GM12878 (cell line): ENCODE results near the gene KLF6. TPM values are rescaled to one million over a fixed set of nuclear protein-coding genes. Genes with fewer than 3 reads are reported as not detected.

Experiments used
- ATF7 ChIP-seq: fragments of 450-650 bp; IDR thresholded peaks from 2 replicates; pipeline ENCODE4 v1.6.1; 2016; ENCODE audit warnings: low read depth, mild to moderate bottlenecking
- CBFB ChIP-seq: IDR thresholded peaks from 2 replicates; pipeline ENCODE4 v1.6.1; 2016; ENCODE audit warnings: antibody characterized with exemption, low read depth
- CBX5 ChIP-seq: sonication (generic); IDR thresholded peaks from 2 replicates; pipeline ENCODE4 v1.6.1; 2016; ENCODE audit warnings: low read depth, moderate library complexity, mild to moderate bottlenecking, inconsistent platforms
- CREM ChIP-seq: IDR thresholded peaks from 2 replicates; pipeline ENCODE4 v1.6.1; 2014; ENCODE audit warnings: antibody characterized with exemption, low read depth
- EED ChIP-seq: sonication (generic); IDR thresholded peaks from 2 replicates; pipeline ENCODE4 v1.6.1; 2016; ENCODE audit warnings: antibody characterized with exemption, low read depth
- EP300 ChIP-seq, 2 experiments: fragments of 150-350 bp in 1 of 2; IDR thresholded peaks; 2 replicates each; pipeline ENCODE4 v1.6.1; 2011 to 2012; ENCODE audit warnings: low read depth in 2 of 2, low read length in 2 of 2, borderline replicate concordance in 1 of 2, improper control_type of control experiment in 1 of 2, inconsistent platforms in 1 of 2; ENCODE audit not compliant: control insufficient read depth in 1 of 2
- FOXK2 ChIP-seq: fragments of 450-650 bp; IDR thresholded peaks from 2 replicates; pipeline ENCODE4 v1.6.1; 2017; ENCODE audit warnings: mild to moderate bottlenecking, moderate library complexity
- JUNB ChIP-seq: IDR thresholded peaks from 2 replicates; pipeline ENCODE4 v1.6.1; 2016; ENCODE audit warnings: antibody characterized with exemption, mild to moderate bottlenecking
- MTA3 ChIP-seq: IDR thresholded peaks from 2 replicates; pipeline ENCODE4 v1.6.1; 2012; ENCODE audit warnings: low read length, inconsistent platforms, borderline replicate concordance
- NBN ChIP-seq: fragments of 450-650 bp; IDR thresholded peaks from 2 replicates; pipeline ENCODE4 v1.6.1; 2016
- NRF1 ChIP-seq: conservative IDR thresholded peaks from 2 replicates; pipeline ENCODE4 v1.6.1; 2011; ENCODE audit warnings: mild to moderate bottlenecking, low read depth, low read length, improper control_type of control experiment
- PML ChIP-seq: IDR thresholded peaks from 2 replicates; pipeline ENCODE4 v1.6.1; 2012; ENCODE audit warnings: low read length, inconsistent platforms
- POLR2AphosphoS2 ChIP-seq: IDR thresholded peaks from 2 replicates; pipeline ENCODE4 v1.6.1; 2011; ENCODE audit warnings: low read depth, mild to moderate bottlenecking, low read length, improper control_type of control experiment, moderate library complexity
- RAD51 ChIP-seq: fragments of 450-650 bp; IDR thresholded peaks from 2 replicates; pipeline ENCODE4 v1.6.1; 2016; ENCODE audit warnings: moderate library complexity, mild to moderate bottlenecking, inconsistent platforms
- RUNX3 ChIP-seq: IDR thresholded peaks from 2 replicates; pipeline ENCODE4 v1.6.1; 2012; ENCODE audit warnings: low read length, inconsistent platforms
- SIN3A ChIP-seq: IDR thresholded peaks from 2 replicates; pipeline ENCODE4 v1.6.1; 2012; ENCODE audit warnings: low read depth, low read length, improper control_type of control experiment
- SPI1 ChIP-seq: IDR thresholded peaks from 2 replicates; pipeline ENCODE4 v1.6.1; 2011; ENCODE audit warnings: low read depth, mild to moderate bottlenecking, low read length, moderate library complexity, borderline replicate concordance; ENCODE audit not compliant: insufficient read depth
- SREBF1 ChIP-seq: IDR thresholded peaks from 2 replicates; pipeline ENCODE4 v1.6.1; 2012; ENCODE audit warnings: mild to moderate bottlenecking, low read length
- STAT1 ChIP-seq: fragments of 450-650 bp; conservative IDR thresholded peaks from 2 replicates; pipeline ENCODE4 v1.6.1; 2014; ENCODE audit warnings: antibody characterized with exemption, mild to moderate bottlenecking
- SUZ12 ChIP-seq: fragments of 200-600 bp; sonication (generic); IDR thresholded peaks from one replicate; pipeline ENCODE4 v1.6.1; 2018; ENCODE audit warnings: antibody characterized with exemption, mild to moderate bottlenecking; ENCODE audit not compliant: unreplicated experiment
- ZBED1 ChIP-seq: IDR thresholded peaks from 2 replicates; pipeline ENCODE4 v1.6.1; 2016; ENCODE audit warnings: borderline replicate concordance
- polyA plus RNA-seq, 11 experiments: library from polyadenylated mRNA; depleted of rRNA in 4 of 11; unstranded in 6 of 11; stranded (reverse) in 5 of 11; fragments of >200 nt; fragmentation: Nextera tagmentation in 4 of 11; fragmentation: Illumina TruSeq in 1 of 11; extraction: Ambion mirVana in 4 of 11; extraction: Trizol in 1 of 11; gene quantifications; 1 replicate in 1 of 11; 2 replicates in 10 of 11; pipeline versions ENCODE4 v1.2.1 to v1.2.3, GENCODE V29; 2011 to 2016; ENCODE audit warnings: inconsistent platforms in 2 of 11, missing spikeins in 2 of 11, low read depth in 1 of 11
- total RNA-seq, 4 experiments: library from RNA; depleted of rRNA in 3 of 4; stranded (reverse); fragments of >200 nt in 3 of 4; fragmentation: Illumina TruSeq in 1 of 4; extraction: Trizol in 1 of 4; gene quantifications; 2 replicates each; pipeline versions ENCODE4 v1.2.1 to v1.2.3, GENCODE V29; 2013 to 2021
- TF ChIP-seq, protein P1 (sequence below): IDR thresholded peaks from 2 replicates; pipeline ENCODE4 v1.6.1; 2012; ENCODE audit warnings: low read length, inconsistent platforms
- TF ChIP-seq, protein P2 (sequence below): fragments of 450-650 bp; IDR thresholded peaks from 2 replicates; pipeline ENCODE4 v1.6.1; 2017; ENCODE audit warnings: mild to moderate bottlenecking, low read depth, inconsistent platforms; ENCODE audit not compliant: poor library complexity, severe bottlenecking
- TF ChIP-seq, protein P3 (sequence below): fragments of 450-650 bp; IDR thresholded peaks from 2 replicates; pipeline ENCODE4 v1.6.1; 2016; ENCODE audit warnings: mild to moderate bottlenecking

KLF6 gene
- total and polyA plus RNA-seq, 10 of the 15 experiments (the other 5 are each of a cell fraction or from before 2014, with no cell fraction given) = 7.4 to 54.1 (median 23.5) TPM

DNA sequence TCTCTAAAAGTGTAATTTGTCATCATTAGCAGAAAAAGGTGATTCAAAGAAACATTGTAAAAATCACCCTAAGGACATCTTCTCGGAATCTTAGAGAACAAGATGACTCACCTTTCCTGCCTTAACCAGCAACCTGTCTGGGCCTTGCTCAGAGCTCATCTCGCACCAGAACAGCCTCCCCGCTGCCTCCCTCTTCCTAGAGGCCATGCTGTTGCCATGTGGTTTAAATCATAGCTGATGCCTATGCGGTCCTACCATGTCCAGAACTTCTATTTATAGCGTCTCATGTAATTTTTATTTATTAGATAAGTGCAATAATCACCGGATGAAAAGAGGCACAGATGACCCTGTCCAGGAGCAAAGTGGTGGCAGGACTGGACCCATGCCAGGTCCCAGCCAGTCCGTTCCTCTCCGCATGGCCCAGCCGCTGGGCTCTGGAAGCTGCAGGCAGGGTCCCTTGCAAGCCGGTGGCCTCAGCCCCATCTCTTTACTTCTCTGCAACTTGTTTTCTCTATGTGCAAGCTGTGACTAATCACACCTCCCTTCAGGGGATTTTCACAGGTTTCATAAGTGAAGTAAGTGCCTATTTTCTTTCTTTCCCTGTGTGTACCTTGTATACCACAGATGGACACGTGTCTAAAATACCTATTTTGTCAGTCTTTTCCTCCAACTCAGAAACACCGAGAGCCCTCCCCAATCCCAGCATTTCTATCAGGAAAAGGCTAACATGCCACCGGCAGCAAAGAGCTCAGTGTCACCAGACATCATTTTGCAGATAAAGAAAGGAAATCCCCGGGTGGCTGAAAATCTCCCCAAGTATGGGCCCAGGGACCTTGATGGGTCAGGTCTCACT is 27.1 kb downstream of the KLF6 start (continued):
- TF ChIP-seq, protein P1, sequence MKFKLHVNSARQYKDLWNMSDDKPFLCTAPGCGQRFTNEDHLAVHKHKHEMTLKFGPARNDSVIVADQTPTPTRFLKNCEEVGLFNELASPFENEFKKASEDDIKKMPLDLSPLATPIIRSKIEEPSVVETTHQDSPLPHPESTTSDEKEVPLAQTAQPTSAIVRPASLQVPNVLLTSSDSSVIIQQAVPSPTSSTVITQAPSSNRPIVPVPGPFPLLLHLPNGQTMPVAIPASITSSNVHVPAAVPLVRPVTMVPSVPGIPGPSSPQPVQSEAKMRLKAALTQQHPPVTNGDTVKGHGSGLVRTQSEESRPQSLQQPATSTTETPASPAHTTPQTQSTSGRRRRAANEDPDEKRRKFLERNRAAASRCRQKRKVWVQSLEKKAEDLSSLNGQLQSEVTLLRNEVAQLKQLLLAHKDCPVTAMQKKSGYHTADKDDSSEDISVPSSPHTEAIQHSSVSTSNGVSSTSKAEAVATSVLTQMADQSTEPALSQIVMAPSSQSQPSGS = peak; percentile 87
- TF ChIP-seq NBN = peak; percentile 63; the same call in 1 of the 2 replicates
- TF ChIP-seq EED = peak; percentile 75
- 0 out of 2 replicates have a peak, but pooled peaks have one; percentile 32 for TF ChIP-seq CBX5
- TF ChIP-seq SREBF1 = no peak
- TF ChIP-seq NRF1 = no peak
- TF ChIP-seq PML = 0 out of 2 replicates have a peak, but pooled peaks have one; percentile 71
- peak; percentile 45; the same call in 1 of the 2 replicates for TF ChIP-seq FOXK2
- no peak for TF ChIP-seq SUZ12
- peak; percentile 75; the same call in 1 of the 2 replicates for TF ChIP-seq MTA3
- TF ChIP-seq RUNX3 = peak; percentile 69
- TF ChIP-seq EP300 (IDR thresholded peaks at IDR 0.05; ENCODE audit: borderline replicate concordance in 1 of 2, control insufficient read depth in 1 of 2, low read depth in 2 of 2, low read length in 2 of 2) = peak; percentile 65 to 81; a peak in 3 of 4 replicates
- peak; percentile 62 for TF ChIP-seq CREM
- no peak for TF ChIP-seq STAT1
- no peak for TF ChIP-seq SPI1
- peak; percentile 83 for TF ChIP-seq ATF7
- peak; percentile 91 for TF ChIP-seq RAD51
- TF ChIP-seq POLR2AphosphoS2 = no peak
- TF ChIP-seq JUNB = peak; percentile 66
- no peak for TF ChIP-seq SIN3A
- TF ChIP-seq, protein P2, sequence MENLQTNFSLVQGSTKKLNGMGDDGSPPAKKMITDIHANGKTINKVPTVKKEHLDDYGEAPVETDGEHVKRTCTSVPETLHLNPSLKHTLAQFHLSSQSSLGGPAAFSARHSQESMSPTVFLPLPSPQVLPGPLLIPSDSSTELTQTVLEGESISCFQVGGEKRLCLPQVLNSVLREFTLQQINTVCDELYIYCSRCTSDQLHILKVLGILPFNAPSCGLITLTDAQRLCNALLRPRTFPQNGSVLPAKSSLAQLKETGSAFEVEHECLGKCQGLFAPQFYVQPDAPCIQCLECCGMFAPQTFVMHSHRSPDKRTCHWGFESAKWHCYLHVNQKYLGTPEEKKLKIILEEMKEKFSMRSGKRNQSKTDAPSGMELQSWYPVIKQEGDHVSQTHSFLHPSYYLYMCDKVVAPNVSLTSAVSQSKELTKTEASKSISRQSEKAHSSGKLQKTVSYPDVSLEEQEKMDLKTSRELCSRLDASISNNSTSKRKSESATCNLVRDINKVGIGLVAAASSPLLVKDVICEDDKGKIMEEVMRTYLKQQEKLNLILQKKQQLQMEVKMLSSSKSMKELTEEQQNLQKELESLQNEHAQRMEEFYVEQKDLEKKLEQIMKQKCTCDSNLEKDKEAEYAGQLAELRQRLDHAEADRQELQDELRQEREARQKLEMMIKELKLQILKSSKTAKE = peak; percentile 77
- 0 out of 2 replicates have a peak, but pooled peaks have one; percentile 19 for TF ChIP-seq CBFB
- TF ChIP-seq ZBED1 = peak; percentile 45; the same call in 1 of the 2 replicates
- TF ChIP-seq, protein P3, sequence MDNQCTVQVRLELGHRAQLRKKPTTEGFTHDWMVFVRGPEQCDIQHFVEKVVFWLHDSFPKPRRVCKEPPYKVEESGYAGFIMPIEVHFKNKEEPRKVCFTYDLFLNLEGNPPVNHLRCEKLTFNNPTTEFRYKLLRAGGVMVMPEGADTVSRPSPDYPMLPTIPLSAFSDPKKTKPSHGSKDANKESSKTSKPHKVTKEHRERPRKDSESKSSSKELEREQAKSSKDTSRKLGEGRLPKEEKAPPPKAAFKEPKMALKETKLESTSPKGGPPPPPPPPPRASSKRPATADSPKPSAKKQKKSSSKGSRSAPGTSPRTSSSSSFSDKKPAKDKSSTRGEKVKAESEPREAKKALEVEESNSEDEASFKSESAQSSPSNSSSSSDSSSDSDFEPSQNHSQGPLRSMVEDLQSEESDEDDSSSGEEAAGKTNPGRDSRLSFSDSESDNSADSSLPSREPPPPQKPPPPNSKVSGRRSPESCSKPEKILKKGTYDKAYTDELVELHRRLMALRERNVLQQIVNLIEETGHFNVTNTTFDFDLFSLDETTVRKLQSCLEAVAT = 0 out of 2 replicates have a peak, but pooled peaks have one; percentile 54
